Mucosa of stomach (tissue), 1 donor: ENCODE results near the gene DIAPH2.

ENCODE experiments used
- H3K27me3 ChIP-seq: one replicate; pipeline ENCODE4 v1.7.0; 2013; ENCODE audit warnings: mild to moderate bottlenecking, low read length; ENCODE audit not compliant: control insufficient read depth, insufficient read depth
- H3K36me3 ChIP-seq: one replicate; pipeline ENCODE4 v1.7.0; 2013; ENCODE audit warnings: low read length; ENCODE audit not compliant: control insufficient read depth, insufficient read depth
- H3K4me1 ChIP-seq: one replicate; pipeline ENCODE4 v1.7.0; 2013; ENCODE audit warnings: mild to moderate bottlenecking, low read length; ENCODE audit not compliant: control insufficient read depth, insufficient read depth
- H3K4me3 ChIP-seq: one replicate; pipeline ENCODE4 v1.7.0; 2013; ENCODE audit warnings: low read length
- H3K9ac ChIP-seq: one replicate; pipeline ENCODE4 v1.7.0; 2013; ENCODE audit warnings: mild to moderate bottlenecking, low read length, moderate library complexity
- H3K9me3 ChIP-seq: one replicate; pipeline ENCODE4 v1.7.0; 2013; ENCODE audit warnings: mild to moderate bottlenecking, low read length, moderate library complexity; ENCODE audit not compliant: control insufficient read depth
- donor health status: Pancreatic carcinoma.

The DIAPH2 gene

GRCh38 chrX:97431281-97431680, 746.6 kb downstream of the DIAPH2 start:
- no peaks in the 10 kb centered on the region for H3K27me3 ChIP-seq
- no peak overlapping the region for H3K9ac ChIP-seq
- no peaks in the 10 kb centered on the region for H3K4me1 ChIP-seq
- H3K36me3 ChIP-seq, result no peaks in the 10 kb centered on the region
- H3K4me3 ChIP-seq, result no peak overlapping the region
- H3K9me3 ChIP-seq, result no peaks in the 10 kb centered on the region

GRCh38 chrX:97446298-97446882, 761.7 kb downstream of the DIAPH2 start:
- Histone ChIP-seq H3K27me3 (no peaks in the 10 kb centered on the region), H3K36me3 (no peaks in the 10 kb centered on the region), H3K9ac (no peak overlapping the region), H3K9me3 (no peaks in the 10 kb centered on the region), H3K4me3 (no peak overlapping the region), H3K4me1 (no peaks in the 10 kb centered on the region)

GRCh38 chrX:97447306-97447705, 762.7 kb downstream of the DIAPH2 start:
- H3K4me3 ChIP-seq, result no peak overlapping the region
- H3K27me3 ChIP-seq, result no peaks in the 10 kb centered on the region
- no peaks in the 10 kb centered on the region for H3K36me3 ChIP-seq
- no peaks in the 10 kb centered on the region for H3K9me3 ChIP-seq
- no peaks in the 10 kb centered on the region for H3K4me1 ChIP-seq
- H3K9ac ChIP-seq, result no peak overlapping the region

GRCh38 chrX:97452283-97452682, 767.6 kb downstream of the DIAPH2 start:
- Histone ChIP-seq H3K36me3 (no peaks in the 10 kb centered on the region), H3K9ac (no peak overlapping the region), H3K4me3 (no peak overlapping the region), H3K4me1 (no peaks in the 10 kb centered on the region), H3K9me3 (no peaks in the 10 kb centered on the region), H3K27me3 (no peaks in the 10 kb centered on the region)

- Histone ChIP-seq H3K36me3 (no peaks in the 10 kb centered on the region), H3K4me1 (no peaks in the 10 kb centered on the region), H3K4me3 (no peak overlapping the region), H3K27me3 (no peaks in the 10 kb centered on the region), H3K9me3 (no peaks in the 10 kb centered on the region), H3K9ac (no peak overlapping the region)
Measured at GRCh38 chrX:97461763-97462162, 777.1 kb downstream of the DIAPH2 start.

- Histone ChIP-seq H3K9ac (no peak overlapping the region), H3K4me1 (no peaks in the 10 kb centered on the region), H3K36me3 (no peaks in the 10 kb centered on the region), H3K9me3 (no peaks in the 10 kb centered on the region), H3K4me3 (no peak overlapping the region), H3K27me3 (no peaks in the 10 kb centered on the region)
Measured at GRCh38 chrX:97471071-97471470, 786.4 kb downstream of the DIAPH2 start.

- no peaks in the 10 kb centered on the region for H3K4me1 ChIP-seq
- no peak overlapping the region for H3K9ac ChIP-seq
- H3K36me3 ChIP-seq, result no peaks in the 10 kb centered on the region
Measured at GRCh38 chrX:97474933-97475332, 790.3 kb downstream of the DIAPH2 start.

GRCh38 chrX:97479106-97479890, 794.7 kb downstream of the DIAPH2 start:
- Histone ChIP-seq H3K9me3 (no peaks in the 10 kb centered on the region), H3K36me3 (no peaks in the 10 kb centered on the region), H3K4me3 (no peak overlapping the region), H3K9ac (no peak overlapping the region), H3K27me3 (no peaks in the 10 kb centered on the region), H3K4me1 (no peaks in the 10 kb centered on the region)

More at GRCh38 chrX:97474933-97475332, 790.3 kb downstream of the DIAPH2 start:
- Histone ChIP-seq H3K4me3 (no peak overlapping the region), H3K9me3 (no peaks in the 10 kb centered on the region), H3K27me3 (no peaks in the 10 kb centered on the region)

GRCh38 chrX:97481228-97481627, 796.6 kb downstream of the DIAPH2 start:
- Histone ChIP-seq H3K4me1 (no peaks in the 10 kb centered on the region), H3K9me3 (no peaks in the 10 kb centered on the region), H3K36me3 (no peaks in the 10 kb centered on the region), H3K9ac (no peak overlapping the region), H3K4me3 (no peak overlapping the region), H3K27me3 (no peaks in the 10 kb centered on the region)

GRCh38 chrX:97482666-97483300, 798.1 kb downstream of the DIAPH2 start:
- no peak overlapping the region for H3K9ac ChIP-seq
- no peak overlapping the region for H3K4me3 ChIP-seq
- no peaks in the 10 kb centered on the region for H3K9me3 ChIP-seq
- H3K4me1 ChIP-seq, result no peaks in the 10 kb centered on the region
- no peaks in the 10 kb centered on the region for H3K27me3 ChIP-seq
- H3K36me3 ChIP-seq, result no peaks in the 10 kb centered on the region

- Histone ChIP-seq H3K4me3 (no peak overlapping the region), H3K36me3 (no peaks in the 10 kb centered on the region), H3K4me1 (no peaks in the 10 kb centered on the region), H3K27me3 (no peaks in the 10 kb centered on the region), H3K9ac (no peak overlapping the region), H3K9me3 (no peaks in the 10 kb centered on the region)
Measured at GRCh38 chrX:97490656-97491055, 806.0 kb downstream of the DIAPH2 start.

GRCh38 chrX:97494756-97495372, 810.2 kb downstream of the DIAPH2 start:
- H3K9me3 ChIP-seq, result no peaks in the 10 kb centered on the region
- no peak overlapping the region for H3K9ac ChIP-seq
- no peaks in the 10 kb centered on the region for H3K27me3 ChIP-seq
- H3K4me1 ChIP-seq, result no peaks in the 10 kb centered on the region
- no peak overlapping the region for H3K4me3 ChIP-seq
- H3K36me3 ChIP-seq, result no peaks in the 10 kb centered on the region
